DND-41 (cell line): ENCODE results near the gene STAP2.

Source experiments
- CTCF ChIP-seq: IDR thresholded peaks from 2 replicates; pipeline ENCODE4 v1.5.1; 2012; ENCODE audit warnings: borderline replicate concordance, low read length, moderate library complexity, mild to moderate bottlenecking; ENCODE audit not compliant: poor library complexity, severe bottlenecking; ENCODE audit errors: extremely low read depth
- EZH2 ChIP-seq: IDR thresholded peaks from 3 replicates; pipeline ENCODE4 v1.6.1; 2012; ENCODE audit warnings: borderline replicate concordance, low read depth, mild to moderate bottlenecking, moderate library complexity, low read length, inconsistent platforms; ENCODE audit not compliant: severe bottlenecking

GRCh38 chr19:4358709-4359626 lies 20.3 kb upstream of the STAP2 start:
- no peak for TF ChIP-seq EZH2
- no peak for TF ChIP-seq CTCF
